ENCODE data around the gene AWAT2.

The AWAT2 gene

GRCh38 chrX:70039758-70040157 lies 10.0 kb downstream of the AWAT2 start:
- Histone ChIP-seq H3K27ac (ENCODE audit: low read depth, low read length) (no peak overlapping the region), H3K4me1 (ENCODE audit: control insufficient read depth, insufficient read depth, low read length) (no peaks in the 10 kb centered on the region), H3K4me3 (ENCODE audit: low read depth, low read length) (no peak overlapping the region), H3K9ac (ENCODE audit: low read depth, low read length) (no peak overlapping the region), H3K27me3 (ENCODE audit: control insufficient read depth, insufficient read depth, low read length) (no peaks in the 10 kb centered on the region), H3K9me3 (ENCODE audit: control insufficient read depth, insufficient read depth, low read length) (peaks cover 38% of the 10 kb centered on the region), H3K36me3 (ENCODE audit: control insufficient read depth, insufficient read depth, low read length) (no peaks in the 10 kb centered on the region)

- no peaks in the 10 kb centered on the region for H3K36me3 ChIP-seq (ENCODE audit: control insufficient read depth, insufficient read depth, low read length)
- H3K9ac ChIP-seq (ENCODE audit: low read depth, low read length): no peak overlapping the region
- H3K27ac ChIP-seq (ENCODE audit: low read depth, low read length): no peak overlapping the region
- H3K9me3 ChIP-seq (ENCODE audit: control insufficient read depth, insufficient read depth, low read length): peaks cover 38% of the 10 kb centered on the region
- no peaks in the 10 kb centered on the region for H3K4me1 ChIP-seq (ENCODE audit: control insufficient read depth, insufficient read depth, low read length)
- H3K4me3 ChIP-seq (ENCODE audit: low read depth, low read length): no peak overlapping the region
- H3K27me3 ChIP-seq (ENCODE audit: control insufficient read depth, insufficient read depth, low read length): no peaks in the 10 kb centered on the region
Observed at GRCh38 chrX:70038951-70039350, 10.8 kb downstream of the AWAT2 start.

- Histone ChIP-seq H3K4me3 (ENCODE audit: low read depth, low read length) (no peak overlapping the region), H3K27ac (ENCODE audit: low read depth, low read length) (no peak overlapping the region), H3K9me3 (ENCODE audit: control insufficient read depth, insufficient read depth, low read length) (peaks cover 38% of the 10 kb centered on the region), H3K36me3 (ENCODE audit: control insufficient read depth, insufficient read depth, low read length) (no peaks in the 10 kb centered on the region), H3K27me3 (ENCODE audit: control insufficient read depth, insufficient read depth, low read length) (no peaks in the 10 kb centered on the region), H3K4me1 (ENCODE audit: control insufficient read depth, insufficient read depth, low read length) (no peaks in the 10 kb centered on the region; the same call in 1 of the 2 replicates), H3K9ac (ENCODE audit: low read depth, low read length) (no peak overlapping the region)
Observed at GRCh38 chrX:70038515-70038914, 11.2 kb downstream of the AWAT2 start.

GRCh38 chrX:70034646-70035045 lies 15.1 kb downstream of the AWAT2 start:
- Histone ChIP-seq H3K27ac (ENCODE audit: low read depth, low read length) (no peak overlapping the region), H3K36me3 (ENCODE audit: control insufficient read depth, insufficient read depth, low read length) (no peaks in the 10 kb centered on the region), H3K9ac (ENCODE audit: low read depth, low read length) (no peak overlapping the region), H3K27me3 (ENCODE audit: control insufficient read depth, insufficient read depth, low read length) (no peaks in the 10 kb centered on the region), H3K4me3 (ENCODE audit: low read depth, low read length) (no peak overlapping the region), H3K4me1 (ENCODE audit: control insufficient read depth, insufficient read depth, low read length) (no peaks in the 10 kb centered on the region; the same call in 1 of the 2 replicates), H3K9me3 (ENCODE audit: control insufficient read depth, insufficient read depth, low read length) (peaks cover 41% of the 10 kb centered on the region)

- Histone ChIP-seq H3K9me3 (ENCODE audit: control insufficient read depth, insufficient read depth, low read length) (peaks cover 44% of the 10 kb centered on the region), H3K36me3 (ENCODE audit: control insufficient read depth, insufficient read depth, low read length) (no peaks in the 10 kb centered on the region), H3K9ac (ENCODE audit: low read depth, low read length) (no peak overlapping the region), H3K27ac (ENCODE audit: low read depth, low read length) (no peak overlapping the region), H3K4me3 (ENCODE audit: low read depth, low read length) (no peak overlapping the region), H3K4me1 (ENCODE audit: control insufficient read depth, insufficient read depth, low read length) (no peaks in the 10 kb centered on the region; the same call in 1 of the 2 replicates), H3K27me3 (ENCODE audit: control insufficient read depth, insufficient read depth, low read length) (no peaks in the 10 kb centered on the region)
Observed at GRCh38 chrX:70033348-70034051, 16.2 kb downstream of the AWAT2 start.

GRCh38 chrX:70032792-70033191 lies 16.9 kb downstream of the AWAT2 start:
- Histone ChIP-seq H3K4me3 (ENCODE audit: low read depth, low read length) (no peak overlapping the region), H3K9ac (ENCODE audit: low read depth, low read length) (no peak overlapping the region), H3K9me3 (ENCODE audit: control insufficient read depth, insufficient read depth, low read length) (peaks cover 45% of the 10 kb centered on the region), H3K27ac (ENCODE audit: low read depth, low read length) (no peak overlapping the region), H3K27me3 (ENCODE audit: control insufficient read depth, insufficient read depth, low read length) (no peaks in the 10 kb centered on the region), H3K4me1 (ENCODE audit: control insufficient read depth, insufficient read depth, low read length) (no peaks in the 10 kb centered on the region; the same call in 1 of the 2 replicates), H3K36me3 (ENCODE audit: control insufficient read depth, insufficient read depth, low read length) (no peaks in the 10 kb centered on the region)

- no peak overlapping the region for H3K27ac ChIP-seq (ENCODE audit: low read depth, low read length)
- peaks cover 39% of the 10 kb centered on the region for H3K9me3 ChIP-seq (ENCODE audit: control insufficient read depth, insufficient read depth, low read length)
- H3K4me1 ChIP-seq (ENCODE audit: control insufficient read depth, insufficient read depth, low read length): no peaks in the 10 kb centered on the region; the same call in 1 of the 2 replicates
- H3K27me3 ChIP-seq (ENCODE audit: control insufficient read depth, insufficient read depth, low read length): no peaks in the 10 kb centered on the region
- no peak overlapping the region for H3K9ac ChIP-seq (ENCODE audit: low read depth, low read length)
- no peaks in the 10 kb centered on the region for H3K36me3 ChIP-seq (ENCODE audit: control insufficient read depth, insufficient read depth, low read length)
- no peak overlapping the region for H3K4me3 ChIP-seq (ENCODE audit: low read depth, low read length)
Observed at GRCh38 chrX:70030301-70030767, 19.4 kb downstream of the AWAT2 start.

- no peak overlapping the region for H3K4me3 ChIP-seq (ENCODE audit: low read depth, low read length)
Observed at GRCh38 chrX:70029863-70030262, 19.9 kb downstream of the AWAT2 start.

GRCh38 chrX:70026851-70027200 lies 22.9 kb downstream of the AWAT2 start:
- Histone ChIP-seq H3K9ac (ENCODE audit: low read depth, low read length) (no peak overlapping the region), H3K4me3 (ENCODE audit: low read depth, low read length) (no peak overlapping the region), H3K9me3 (ENCODE audit: control insufficient read depth, insufficient read depth, low read length) (peaks cover 37% of the 10 kb centered on the region), H3K36me3 (ENCODE audit: control insufficient read depth, insufficient read depth, low read length) (no peaks in the 10 kb centered on the region), H3K4me1 (ENCODE audit: control insufficient read depth, insufficient read depth, low read length) (no peaks in the 10 kb centered on the region), H3K27me3 (ENCODE audit: control insufficient read depth, insufficient read depth, low read length) (no peaks in the 10 kb centered on the region), H3K27ac (ENCODE audit: low read depth, low read length) (no peak overlapping the region)

More at GRCh38 chrX:70029863-70030262, 19.9 kb downstream of the AWAT2 start:
- no peaks in the 10 kb centered on the region; the same call in 1 of the 2 replicates for H3K4me1 ChIP-seq (ENCODE audit: control insufficient read depth, insufficient read depth, low read length)
- H3K9ac ChIP-seq (ENCODE audit: low read depth, low read length): no peak overlapping the region
- peaks cover 39% of the 10 kb centered on the region for H3K9me3 ChIP-seq (ENCODE audit: control insufficient read depth, insufficient read depth, low read length)
- H3K36me3 ChIP-seq (ENCODE audit: control insufficient read depth, insufficient read depth, low read length): no peaks in the 10 kb centered on the region
- no peak overlapping the region for H3K27ac ChIP-seq (ENCODE audit: low read depth, low read length)
- H3K27me3 ChIP-seq (ENCODE audit: control insufficient read depth, insufficient read depth, low read length): no peaks in the 10 kb centered on the region

GRCh38 chrX:70026112-70026850 lies 23.5 kb downstream of the AWAT2 start:
- no peaks in the 10 kb centered on the region for H3K27me3 ChIP-seq (ENCODE audit: control insufficient read depth, insufficient read depth, low read length)
- no peaks in the 10 kb centered on the region for H3K36me3 ChIP-seq (ENCODE audit: control insufficient read depth, insufficient read depth, low read length)
- no peak overlapping the region for H3K4me3 ChIP-seq (ENCODE audit: low read depth, low read length)
- no peak overlapping the region for H3K27ac ChIP-seq (ENCODE audit: low read depth, low read length)
- peaks cover 37% of the 10 kb centered on the region for H3K9me3 ChIP-seq (ENCODE audit: control insufficient read depth, insufficient read depth, low read length)
- H3K9ac ChIP-seq (ENCODE audit: low read depth, low read length): no peak overlapping the region
- no peaks in the 10 kb centered on the region for H3K4me1 ChIP-seq (ENCODE audit: control insufficient read depth, insufficient read depth, low read length)

- Histone ChIP-seq H3K9ac (ENCODE audit: low read depth, low read length) (no peak overlapping the region), H3K27ac (ENCODE audit: low read depth, low read length) (no peak overlapping the region), H3K27me3 (ENCODE audit: control insufficient read depth, insufficient read depth, low read length) (no peaks in the 10 kb centered on the region), H3K9me3 (ENCODE audit: control insufficient read depth, insufficient read depth, low read length) (peaks cover 44% of the 10 kb centered on the region), H3K4me1 (ENCODE audit: control insufficient read depth, insufficient read depth, low read length) (no peaks in the 10 kb centered on the region), H3K4me3 (ENCODE audit: low read depth, low read length) (no peak overlapping the region), H3K36me3 (ENCODE audit: control insufficient read depth, insufficient read depth, low read length) (no peaks in the 10 kb centered on the region)
Observed at GRCh38 chrX:70025464-70025863, 24.3 kb downstream of the AWAT2 start.

Data from HUES48 (cell line).